Hepatocyte (in vitro differentiated cells): ENCODE data around the gene CRYBG3.

Source experiments
- EZH2 ChIP-seq: fragments of 200-600 bp; sonication (generic); IDR thresholded peaks from 2 replicates; pipeline ENCODE4 v1.6.1; 2016; ENCODE audit warnings: antibody characterized with exemption, mild to moderate bottlenecking, borderline replicate concordance
- TF ChIP-seq, protein P1 (sequence below): fragments of 200-600 bp; sonication (generic); IDR thresholded peaks from 2 replicates; pipeline ENCODE4 v1.5.1; 2016; ENCODE audit warnings: antibody characterized with exemption, mild to moderate bottlenecking; ENCODE audit not compliant: poor library complexity

DNA sequence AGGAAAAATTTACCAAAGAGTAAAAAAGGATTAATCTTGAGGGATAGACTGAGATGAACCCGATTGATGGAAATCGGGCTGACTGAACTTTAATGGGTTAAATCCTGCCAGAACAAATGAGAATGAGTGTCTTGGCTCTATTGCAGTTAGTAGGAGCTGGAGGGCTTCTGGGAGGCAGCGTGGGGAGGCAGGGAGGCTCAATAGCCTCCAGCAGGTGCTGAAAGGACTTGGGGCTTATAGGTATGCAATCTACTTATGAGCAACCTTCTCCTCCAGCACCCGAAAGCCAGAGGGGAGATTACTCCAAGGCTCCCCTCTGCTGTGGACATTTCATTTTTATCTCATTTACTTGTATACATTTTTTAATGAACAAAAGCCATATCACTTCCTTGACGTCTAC lies 1.0 kb upstream of the CRYBG3 start:
- TF ChIP-seq, protein P1, sequence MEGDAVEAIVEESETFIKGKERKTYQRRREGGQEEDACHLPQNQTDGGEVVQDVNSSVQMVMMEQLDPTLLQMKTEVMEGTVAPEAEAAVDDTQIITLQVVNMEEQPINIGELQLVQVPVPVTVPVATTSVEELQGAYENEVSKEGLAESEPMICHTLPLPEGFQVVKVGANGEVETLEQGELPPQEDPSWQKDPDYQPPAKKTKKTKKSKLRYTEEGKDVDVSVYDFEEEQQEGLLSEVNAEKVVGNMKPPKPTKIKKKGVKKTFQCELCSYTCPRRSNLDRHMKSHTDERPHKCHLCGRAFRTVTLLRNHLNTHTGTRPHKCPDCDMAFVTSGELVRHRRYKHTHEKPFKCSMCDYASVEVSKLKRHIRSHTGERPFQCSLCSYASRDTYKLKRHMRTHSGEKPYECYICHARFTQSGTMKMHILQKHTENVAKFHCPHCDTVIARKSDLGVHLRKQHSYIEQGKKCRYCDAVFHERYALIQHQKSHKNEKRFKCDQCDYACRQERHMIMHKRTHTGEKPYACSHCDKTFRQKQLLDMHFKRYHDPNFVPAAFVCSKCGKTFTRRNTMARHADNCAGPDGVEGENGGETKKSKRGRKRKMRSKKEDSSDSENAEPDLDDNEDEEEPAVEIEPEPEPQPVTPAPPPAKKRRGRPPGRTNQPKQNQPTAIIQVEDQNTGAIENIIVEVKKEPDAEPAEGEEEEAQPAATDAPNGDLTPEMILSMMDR: no peak
- no peak for TF ChIP-seq EZH2
